GM15510 (cell line): ENCODE measurements around the gene RARG.
A peak's percentile ranks its signal among the peaks of the same experiment; 100 is the strongest.

ENCODE experiments used
- POLR2A ChIP-seq: IDR thresholded peaks from 3 replicates; pipeline ENCODE4 v1.6.1; 2011; ENCODE audit warnings: borderline replicate concordance; ENCODE audit not compliant: insufficient read length; ENCODE audit errors: extremely low read depth

RARG gene

GRCh38 chr12:53220694-53221202 is 11.3 kb downstream of the RARG start:
- TF ChIP-seq POLR2A, result no peak

- peak; percentile 36 for TF ChIP-seq POLR2A
These were observed 11.9 kb downstream of the RARG start for GRCh38 chr12:53219956-53220693.

- TF ChIP-seq POLR2A, result no peak
These were observed 12.6 kb downstream of the RARG start for GRCh38 chr12:53219292-53219955.

- no peak for TF ChIP-seq POLR2A
These were observed 13.3 kb downstream of the RARG start for GRCh38 chr12:53218551-53219291.

- no peak for TF ChIP-seq POLR2A
These were observed 14.1 kb downstream of the RARG start for GRCh38 chr12:53217931-53218307.

- no peak for TF ChIP-seq POLR2A
These were observed 14.7 kb downstream of the RARG start for GRCh38 chr12:53217051-53217930.

GRCh38 chr12:53215497-53215896 is 16.5 kb downstream of the RARG start:
- TF ChIP-seq POLR2A, result no peak

GRCh38 chr12:53214687-53215455 is 17.1 kb downstream of the RARG start:
- TF ChIP-seq POLR2A, result no peak

- TF ChIP-seq POLR2A, result no peak
These were observed 17.8 kb downstream of the RARG start for GRCh38 chr12:53214221-53214620.

GRCh38 chr12:53213348-53213747 is 18.7 kb downstream of the RARG start:
- no peak for TF ChIP-seq POLR2A

- TF ChIP-seq POLR2A, result no peak
These were observed 19.1 kb downstream of the RARG start for GRCh38 chr12:53212931-53213330.

GRCh38 chr12:53211476-53212381 is 20.3 kb downstream of the RARG start:
- no peak for TF ChIP-seq POLR2A

GRCh38 chr12:53210843-53211242 is 21.2 kb downstream of the RARG start:
- TF ChIP-seq POLR2A, result no peak
